DLD1 (cell line): ENCODE data around the gene SEC14L6.
"Not testable (repeated sequence)": the region's sequence is repeated elsewhere in the genome, so short reads cannot be mapped to it uniquely, and the experiment has no call there.

Experiments
- in situ Hi-C: cut with HindIII; loops from 2 replicates; pipeline ENCODE4 v1.10.0; 2017; ENCODE audit warnings: low sequenced_read_pairs

Gene SEC14L6

GRCh38 chr22:30546616-30547015, at the start of gene SEC14L6:
Gene SEC14L6 (minus strand): TSS chr22:30546741. CDS start chr22:30546682, 59 bp downstream.
- in situ Hi-C loops = no loop called here

- in situ Hi-C loops = no loop called here
Observed at GRCh38 chr22:30596199-30596598, 49.7 kb upstream of the SEC14L6 start.

GRCh38 chr22:30592360-30592713, 45.8 kb upstream of the SEC14L6 start:
- in situ Hi-C loops = not testable (repeated sequence)

- in situ Hi-C loops = no loop called here
Observed at GRCh38 chr22:30591588-30592359, 45.2 kb upstream of the SEC14L6 start, which contains the start of gene PES1. Gene PES1 (minus strand): TSS chr22:30591910. CDS start chr22:30591833, 77 bp downstream.

- in situ Hi-C loops = no loop called here
Observed at GRCh38 chr22:30591191-30591587, 44.6 kb upstream of the SEC14L6 start.

GRCh38 chr22:30586414-30586813, 39.9 kb upstream of the SEC14L6 start:
- in situ Hi-C loops = no loop called here

- in situ Hi-C loops = no loop called here
Observed at GRCh38 chr22:30584441-30584840, 37.9 kb upstream of the SEC14L6 start.

- in situ Hi-C loops = no loop called here
Observed at GRCh38 chr22:30582788-30583545, 36.4 kb upstream of the SEC14L6 start.

- in situ Hi-C loops = no loop called here
Observed at GRCh38 chr22:30582051-30582450, 35.5 kb upstream of the SEC14L6 start.

GRCh38 chr22:30580896-30581295, 34.4 kb upstream of the SEC14L6 start:
- in situ Hi-C loops = no loop called here

GRCh38 chr22:30578481-30578880, 31.9 kb upstream of the SEC14L6 start:
- in situ Hi-C loops = no loop called here

GRCh38 chr22:30575859-30576258, 29.3 kb upstream of the SEC14L6 start:
- in situ Hi-C loops = no loop called here

GRCh38 chr22:30574997-30575671, 28.6 kb upstream of the SEC14L6 start:
- in situ Hi-C loops = no loop called here

GRCh38 chr22:30574095-30574981, 27.8 kb upstream of the SEC14L6 start, which contains the start of gene GAL3ST1:
Gene GAL3ST1 (minus strand): TSS chr22:30574665. CDS start chr22:30557392, 17,273 bp downstream.
- in situ Hi-C loops = no loop called here

GRCh38 chr22:30573594-30574094, 27.1 kb upstream of the SEC14L6 start:
- in situ Hi-C loops = no loop called here

- in situ Hi-C loops = no loop called here
Observed at GRCh38 chr22:30572840-30573593, 26.5 kb upstream of the SEC14L6 start.

- in situ Hi-C loops = no loop called here
Observed at GRCh38 chr22:30572210-30572609, 25.7 kb upstream of the SEC14L6 start.

- in situ Hi-C loops = no loop called here
Observed at GRCh38 chr22:30569674-30570202, 23.2 kb upstream of the SEC14L6 start.

- in situ Hi-C loops = no loop called here
Observed at GRCh38 chr22:30568137-30568805, 21.7 kb upstream of the SEC14L6 start.
